ENCODE results near the gene ANKRD13C. TPM values are rescaled to one million over a fixed set of nuclear protein-coding genes. Genes with fewer than 3 reads are reported as not detected.
A peak's percentile ranks its signal among the peaks of the same experiment; 100 is the strongest.
"Not testable (repeated sequence)": the region's sequence is repeated elsewhere in the genome, so short reads cannot be mapped to it uniquely, and the experiment has no call there.

The ANKRD13C gene
- total RNA-seq, 1 experiment from 2014 or later: 17.8 TPM

DNA sequence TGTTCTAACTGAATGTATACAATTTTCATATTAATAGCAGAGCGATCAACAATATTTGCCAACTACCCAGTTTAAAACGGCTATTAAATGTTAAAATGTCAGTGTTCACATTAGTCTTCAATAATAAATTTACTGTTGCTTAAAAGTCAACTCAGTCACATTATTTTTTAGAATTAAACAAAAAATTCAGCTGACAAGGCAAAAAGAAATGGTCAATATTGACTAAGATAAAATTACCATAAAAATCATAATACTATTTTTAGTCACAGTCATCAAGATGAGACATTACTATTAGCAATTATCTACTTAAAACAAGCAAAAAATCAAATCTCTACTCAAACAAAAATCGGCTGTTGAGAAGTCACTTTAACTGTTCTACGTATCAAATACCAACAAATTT lies 1.5 kb downstream of the ANKRD13C start:
- no peaks in the 10 kb centered on the region for H3K9me3 Mint-ChIP-seq (ENCODE audit: unreplicated experiment)
- ChIA-PET POLR2A (interaction anchor here (0.6 to 5.5 kb wide), 14 partner anchors 8 to 1014 kb away, joined by 3 to 169 read pairs (median 8); partner anchors contain the start of genes CTH, LRRC40, SRSF11 and ZRANB2), CTCF (interaction anchor here (0.6 to 0.7 kb wide), 3 partner anchors 17 to 62 kb away, joined by 3 to 8 read pairs (median 3); no protein-coding TSS in a partner anchor)
- intact Hi-C loops (cut with micrococcal nuclease): loop anchor here (2.0 to 5.0 kb wide), 2 partner anchors 78 to 146 kb away; partner anchors contain the start of gene LRRC40
- BruUV-seq (replicated peaks): TSS peak; percentile 38
- peaks cover 16% of the 10 kb centered on the region for H3K4me1 Mint-ChIP-seq (ENCODE audit: insufficient read depth, unreplicated experiment)
- H3K4me3 Mint-ChIP-seq (ENCODE audit: unreplicated experiment): peak overlapping the region; percentile 98
- TF ChIP-seq, protein P1, sequence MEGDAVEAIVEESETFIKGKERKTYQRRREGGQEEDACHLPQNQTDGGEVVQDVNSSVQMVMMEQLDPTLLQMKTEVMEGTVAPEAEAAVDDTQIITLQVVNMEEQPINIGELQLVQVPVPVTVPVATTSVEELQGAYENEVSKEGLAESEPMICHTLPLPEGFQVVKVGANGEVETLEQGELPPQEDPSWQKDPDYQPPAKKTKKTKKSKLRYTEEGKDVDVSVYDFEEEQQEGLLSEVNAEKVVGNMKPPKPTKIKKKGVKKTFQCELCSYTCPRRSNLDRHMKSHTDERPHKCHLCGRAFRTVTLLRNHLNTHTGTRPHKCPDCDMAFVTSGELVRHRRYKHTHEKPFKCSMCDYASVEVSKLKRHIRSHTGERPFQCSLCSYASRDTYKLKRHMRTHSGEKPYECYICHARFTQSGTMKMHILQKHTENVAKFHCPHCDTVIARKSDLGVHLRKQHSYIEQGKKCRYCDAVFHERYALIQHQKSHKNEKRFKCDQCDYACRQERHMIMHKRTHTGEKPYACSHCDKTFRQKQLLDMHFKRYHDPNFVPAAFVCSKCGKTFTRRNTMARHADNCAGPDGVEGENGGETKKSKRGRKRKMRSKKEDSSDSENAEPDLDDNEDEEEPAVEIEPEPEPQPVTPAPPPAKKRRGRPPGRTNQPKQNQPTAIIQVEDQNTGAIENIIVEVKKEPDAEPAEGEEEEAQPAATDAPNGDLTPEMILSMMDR (IDR thresholded peaks at IDR 0.05; ENCODE audit: unreplicated experiment): no peak
- H3K27me3 Mint-ChIP-seq (ENCODE audit: insufficient read depth, unreplicated experiment): no peaks in the 10 kb centered on the region
- H3K36me3 Mint-ChIP-seq (ENCODE audit: insufficient read depth, unreplicated experiment): peaks cover 5% of the 10 kb centered on the region
- DNase-seq (ENCODE audit: unreplicated experiment): no peak
- H3K27ac Mint-ChIP-seq (ENCODE audit: low read depth, unreplicated experiment): peak overlapping the region; percentile 99

DNA sequence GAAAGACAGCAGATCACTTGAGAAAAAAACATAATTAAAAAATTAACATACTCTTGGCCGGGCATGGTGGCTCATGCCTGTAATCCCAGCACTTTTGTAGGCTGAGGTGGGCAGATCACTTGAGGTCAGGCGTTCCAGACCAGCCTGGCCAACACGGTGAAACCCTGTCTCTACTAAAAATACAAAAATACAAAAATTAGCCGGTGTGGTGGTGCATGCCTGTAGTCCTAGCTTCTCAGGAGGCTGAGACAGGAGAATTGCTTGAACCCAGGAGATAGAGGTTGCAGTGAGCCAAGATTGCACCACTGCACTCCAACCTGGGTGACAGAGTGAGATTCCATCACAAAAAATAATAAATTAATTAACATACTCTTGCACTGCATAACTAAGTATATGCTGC lies 4.7 kb downstream of the ANKRD13C start:
- not testable (repeated sequence) for H3K27me3 Mint-ChIP-seq (ENCODE audit: insufficient read depth, unreplicated experiment); H3K9me3 Mint-ChIP-seq (ENCODE audit: unreplicated experiment); H3K4me3 Mint-ChIP-seq (ENCODE audit: unreplicated experiment); BruUV-seq (replicated peaks); DNase-seq (ENCODE audit: unreplicated experiment); H3K27ac Mint-ChIP-seq (ENCODE audit: low read depth, unreplicated experiment)
- peaks cover 11% of the 10 kb centered on the region for H3K36me3 Mint-ChIP-seq (ENCODE audit: insufficient read depth, unreplicated experiment)
- ChIA-PET POLR2A (interaction anchor here (0.7 to 1.2 kb wide), 4 partner anchors 23 to 144 kb away, joined by 3 to 8 read pairs (median 3); partner anchors contain the start of gene SRSF11), CTCF (interaction anchor here (1.2 kb wide), 1 partner anchor 130 kb away, joined by 3 read pairs; no protein-coding TSS in a partner anchor)
- intact Hi-C loops (cut with micrococcal nuclease): loop anchor here (5.0 kb wide), 1 partner anchor 142 kb away; the partner anchor contains the start of gene LRRC40
- H3K4me1 Mint-ChIP-seq (ENCODE audit: insufficient read depth, unreplicated experiment): peaks cover 15% of the 10 kb centered on the region

DNA sequence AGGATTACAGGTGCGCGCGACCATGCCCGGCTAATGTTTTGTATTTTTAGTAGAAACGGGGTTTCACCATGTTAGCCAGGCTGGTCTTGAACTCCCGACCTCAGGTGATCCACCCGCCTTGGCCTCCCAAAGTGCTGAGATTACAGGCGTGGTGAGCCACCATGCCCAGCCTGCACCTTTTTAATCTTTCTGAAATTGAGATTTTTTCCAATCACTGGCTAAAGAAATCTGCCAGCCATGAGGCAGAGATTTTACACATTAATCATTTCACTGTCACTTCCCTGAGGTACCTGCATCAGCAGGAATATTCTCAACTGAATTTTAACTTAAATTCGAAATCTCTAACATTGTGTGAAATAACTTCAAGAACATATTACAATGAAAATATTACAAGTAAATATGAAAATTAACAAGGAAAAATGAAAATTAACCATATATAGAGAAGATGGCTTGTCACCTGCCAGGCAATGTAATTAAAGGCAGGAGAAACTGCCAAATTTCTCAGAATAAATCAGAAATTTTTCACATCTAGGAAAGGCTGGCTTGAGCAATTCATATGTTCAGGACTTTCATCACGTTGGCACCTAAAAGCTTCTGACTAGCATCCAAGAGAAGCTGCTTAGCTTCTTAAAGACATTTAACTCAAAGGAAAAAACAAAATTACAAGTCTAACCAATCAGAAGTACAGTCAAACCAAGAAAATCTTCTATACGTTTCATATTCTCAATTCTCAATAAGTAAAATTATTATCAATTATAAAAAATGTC lies 5.9 kb downstream of the ANKRD13C start:
- CTCF ChIA-PET: interaction anchor here (1.2 kb wide), 1 partner anchor 129 kb away, joined by 3 read pairs; no protein-coding TSS in a partner anchor
- DNase-seq (ENCODE audit: unreplicated experiment): no peak
- POLR2A ChIA-PET: interaction anchor here (1.0 to 1.2 kb wide), 4 partner anchors 21 to 127 kb away, joined by 3 to 8 read pairs (median 3); partner anchors contain the start of genes CTH and SRSF11
- no peak overlapping the region for H3K4me3 Mint-ChIP-seq (ENCODE audit: unreplicated experiment)
- intact Hi-C loops (cut with micrococcal nuclease): no loop called here
- no peaks in the 10 kb centered on the region for H3K27me3 Mint-ChIP-seq (ENCODE audit: insufficient read depth, unreplicated experiment)
- no TSS peak for BruUV-seq (replicated peaks)
- no peak overlapping the region for H3K27ac Mint-ChIP-seq (ENCODE audit: low read depth, unreplicated experiment)
- no peaks in the 10 kb centered on the region for H3K9me3 Mint-ChIP-seq (ENCODE audit: unreplicated experiment)
- TF ChIP-seq, protein P1 (IDR thresholded peaks at IDR 0.05; ENCODE audit: unreplicated experiment): no peak
- peaks cover 15% of the 10 kb centered on the region for H3K36me3 Mint-ChIP-seq (ENCODE audit: insufficient read depth, unreplicated experiment)
- H3K4me1 Mint-ChIP-seq (ENCODE audit: insufficient read depth, unreplicated experiment): peaks cover 13% of the 10 kb centered on the region

DNA sequence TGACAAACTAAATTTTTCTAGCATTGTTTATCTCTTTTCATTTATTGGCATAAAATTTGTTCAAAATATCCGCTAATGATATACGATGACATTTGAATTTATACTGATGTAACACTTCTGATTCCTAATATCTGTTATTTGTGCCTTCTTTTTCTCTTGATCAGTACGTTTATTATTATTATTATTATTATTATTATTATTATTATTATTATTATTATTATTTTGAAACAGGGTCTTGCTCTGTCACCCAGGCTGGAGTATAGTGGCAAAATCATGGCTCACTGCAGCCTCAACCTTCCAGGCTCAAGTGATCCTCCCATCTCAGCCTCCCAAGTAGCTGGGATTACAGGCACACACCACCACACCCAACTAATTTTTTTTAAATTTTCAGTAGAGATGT lies 14.9 kb downstream of the ANKRD13C start:
- H3K36me3 Mint-ChIP-seq (ENCODE audit: insufficient read depth, unreplicated experiment): peaks cover 15% of the 10 kb centered on the region
- ChIA-PET POLR2A (interaction anchor here (0.6 kb wide), 1 partner anchor 13 kb away, joined by 3 read pairs; no protein-coding TSS in a partner anchor), CTCF (interaction anchor here (0.6 kb wide), 2 partner anchors 21 to 1883 kb away, joined by 3 to 4 read pairs; no protein-coding TSS in a partner anchor)
- H3K4me1 Mint-ChIP-seq (ENCODE audit: insufficient read depth, unreplicated experiment); H3K27me3 Mint-ChIP-seq (ENCODE audit: insufficient read depth, unreplicated experiment); H3K4me3 Mint-ChIP-seq (ENCODE audit: unreplicated experiment); H3K27ac Mint-ChIP-seq (ENCODE audit: low read depth, unreplicated experiment); H3K9me3 Mint-ChIP-seq (ENCODE audit: unreplicated experiment); DNase-seq (ENCODE audit: unreplicated experiment); intact Hi-C loops (cut with micrococcal nuclease); BruUV-seq (replicated peaks): not testable (repeated sequence)

DNA sequence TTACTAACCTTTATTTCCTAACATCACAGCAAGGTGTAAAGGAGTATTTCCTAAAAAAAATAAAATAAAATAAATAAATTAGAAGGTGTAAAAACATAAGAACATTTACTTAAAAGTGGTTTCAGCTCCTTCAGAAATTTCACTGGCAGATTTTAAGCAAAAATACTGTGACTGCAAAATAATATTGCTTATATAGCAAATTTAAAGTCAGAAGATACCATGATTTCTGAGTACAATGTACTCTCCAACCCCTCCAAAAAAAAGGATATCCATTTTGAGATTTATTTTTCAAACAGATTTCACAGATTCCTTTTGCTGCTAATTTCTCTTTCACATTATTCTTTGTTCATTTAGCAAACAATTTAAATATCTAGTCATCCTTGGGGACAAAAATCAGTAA lies 18.5 kb downstream of the ANKRD13C start:
- Mint-ChIP-seq H3K27me3 (ENCODE audit: insufficient read depth, unreplicated experiment) (no peaks in the 10 kb centered on the region), H3K9me3 (ENCODE audit: unreplicated experiment) (no peaks in the 10 kb centered on the region), H3K4me1 (ENCODE audit: insufficient read depth, unreplicated experiment) (no peaks in the 10 kb centered on the region), H3K4me3 (ENCODE audit: unreplicated experiment) (no peak overlapping the region), H3K36me3 (ENCODE audit: insufficient read depth, unreplicated experiment) (peaks cover 20% of the 10 kb centered on the region), H3K27ac (ENCODE audit: low read depth, unreplicated experiment) (no peak overlapping the region)
- TF ChIP-seq, protein P1 (IDR thresholded peaks at IDR 0.05; ENCODE audit: unreplicated experiment): no peak
- CTCF ChIA-PET: interaction anchor here (0.5 to 0.7 kb wide), 3 partner anchors 17 to 206 kb away, joined by 3 read pairs; no protein-coding TSS in a partner anchor
- POLR2A ChIA-PET: interaction anchor here (1.0 to 1.3 kb wide), 2 partner anchors 17 to 18 kb away, joined by 4 read pairs; partner anchors contain the start of gene ANKRD13C
- intact Hi-C loops (cut with micrococcal nuclease): no loop called here
- BruUV-seq (replicated peaks): no TSS peak
- no peak for DNase-seq (ENCODE audit: unreplicated experiment)
